Midbrain (tissue), 1 donor: Measurements from ENCODE around the gene MB.
A peak's percentile ranks its signal among the peaks of the same experiment; 100 is the strongest.

ENCODE experiments used
- DNase-seq: peaks from one replicate; lab custom pipeline; 2025; lab: John Stamatoyannopoulos, UW

Gene MB

DNA sequence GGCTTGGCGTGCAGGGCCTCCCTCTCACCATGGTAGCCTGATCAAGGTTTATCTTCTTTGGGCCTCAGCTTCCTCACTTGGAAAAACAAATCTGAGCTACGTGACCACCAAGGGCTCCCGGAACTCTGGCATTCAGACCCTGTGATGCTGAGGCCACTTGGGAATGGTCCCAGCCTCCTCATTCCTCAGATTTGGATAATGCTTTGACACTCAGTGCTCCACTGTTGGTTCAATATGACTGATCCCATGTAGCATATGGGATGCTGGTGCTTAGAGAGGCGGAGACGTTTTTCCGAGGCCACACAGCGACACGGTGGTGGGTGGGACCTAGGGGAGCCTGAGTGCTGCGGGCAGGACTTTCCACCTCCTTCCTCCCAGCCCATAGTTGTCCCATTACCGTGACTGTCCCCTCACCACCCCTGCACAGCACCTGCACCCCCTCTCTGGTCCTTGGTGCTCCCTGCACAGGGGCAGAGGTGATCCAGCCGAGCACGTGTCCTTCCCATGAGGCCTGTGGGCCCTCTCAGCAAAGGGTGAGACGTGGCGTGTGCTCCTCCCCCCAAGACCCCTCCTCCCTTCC, 23.1 kb downstream of the MB start:
- no peak for DNase-seq

DNA sequence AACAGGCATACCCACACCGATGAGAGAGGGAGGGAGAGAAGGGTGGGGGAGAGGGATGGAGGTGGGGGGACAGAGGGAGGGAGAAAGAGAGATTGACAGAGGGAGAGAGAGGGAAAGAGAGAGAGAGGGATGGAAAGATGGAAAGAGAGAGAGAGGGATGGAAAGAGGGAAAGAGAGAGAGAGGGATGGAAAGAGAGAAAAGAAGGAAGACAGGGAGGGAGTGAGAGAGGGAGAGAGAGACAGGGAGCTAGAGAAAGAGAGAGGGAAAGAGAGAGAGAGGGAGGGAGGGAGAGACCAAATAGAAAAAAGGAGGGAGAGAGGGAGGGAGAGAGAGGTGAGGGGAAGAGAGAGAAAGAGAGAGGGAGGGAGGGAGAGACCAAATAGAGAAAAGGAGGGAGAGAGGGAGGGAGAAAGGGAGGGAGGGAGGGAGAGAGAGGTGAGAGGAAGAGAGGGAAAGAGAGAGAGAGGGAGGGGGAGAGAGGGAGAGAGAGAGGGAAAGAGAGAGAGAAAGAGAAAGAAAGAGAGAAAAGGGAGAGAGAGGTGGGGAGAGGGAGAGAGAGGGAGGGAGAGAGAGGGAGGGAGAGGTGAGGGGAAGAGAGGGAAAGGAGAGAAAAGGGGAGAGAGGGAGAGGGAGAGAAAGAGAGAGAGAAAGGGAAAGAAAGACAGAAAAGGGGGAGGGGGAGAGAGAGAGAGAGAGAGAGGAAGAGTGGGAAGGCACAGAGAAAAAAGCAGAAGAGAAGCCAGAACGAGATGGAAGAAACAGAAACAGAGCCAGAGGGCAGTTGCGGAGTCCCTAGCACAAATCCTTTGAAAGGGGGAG, 23.8 kb downstream of the MB start:
- DNase-seq = no peak

DNA sequence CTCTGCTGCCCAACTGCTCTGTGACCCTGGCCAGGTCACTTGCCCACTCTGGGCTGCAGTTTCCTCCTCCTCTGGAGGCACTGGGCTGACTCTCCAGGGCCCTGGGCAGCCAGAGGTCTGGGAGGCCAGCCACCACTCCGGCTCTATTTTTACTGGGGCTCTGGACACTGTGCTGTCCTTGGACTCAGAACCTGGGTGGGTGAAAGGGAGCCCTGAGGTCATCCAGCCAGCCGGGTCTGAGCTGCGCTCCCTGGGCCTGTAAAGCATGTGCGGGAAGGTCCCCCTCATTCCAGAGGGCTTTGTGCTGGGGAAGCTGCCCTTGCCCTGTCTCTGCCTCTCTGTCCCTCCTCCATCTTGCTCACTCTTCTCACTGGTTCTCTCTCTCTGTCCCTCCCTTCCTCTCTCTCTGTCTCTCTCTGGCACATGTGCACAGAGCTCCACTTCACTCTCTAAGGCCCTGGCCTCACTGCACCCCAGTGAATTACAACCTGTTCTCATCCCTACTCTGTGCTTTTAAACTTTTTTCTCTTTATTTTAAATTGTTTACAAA, 24.6 kb downstream of the MB start:
- no peak for DNase-seq

DNA sequence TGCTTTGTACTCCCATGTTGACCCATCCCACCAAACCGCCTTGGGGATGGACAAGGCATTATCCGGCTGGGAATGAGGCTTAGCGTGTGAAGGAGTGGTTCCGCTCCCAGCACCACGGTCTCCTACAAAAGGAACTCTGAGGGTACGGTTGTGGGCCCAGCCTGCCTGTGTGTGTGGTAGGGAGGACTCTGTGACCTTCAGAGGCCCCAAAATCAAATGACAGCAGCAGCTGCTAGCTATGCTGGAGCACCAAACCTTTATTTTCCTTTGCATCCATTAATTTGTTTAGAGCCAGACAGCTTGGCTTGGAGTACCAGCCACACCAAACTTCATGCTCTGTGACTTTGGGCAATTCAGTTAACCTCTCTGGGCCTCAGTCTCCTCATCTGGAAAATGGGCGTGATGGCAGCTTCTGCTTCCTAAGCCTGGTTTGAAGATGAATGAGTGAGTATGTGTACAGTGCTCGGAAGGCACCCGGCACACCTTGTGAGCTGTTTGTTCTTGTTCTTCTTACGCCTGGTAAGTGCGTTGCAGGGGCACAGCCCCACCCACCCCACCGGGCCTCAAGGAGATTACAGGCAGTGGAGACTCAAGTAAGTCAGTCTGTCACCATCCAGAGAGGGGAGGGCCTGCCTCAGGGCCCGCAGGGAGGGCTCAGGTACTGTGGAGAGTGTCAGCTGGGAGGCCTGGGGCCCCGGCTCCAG, 25.3 kb downstream of the MB start:
- no peak for DNase-seq

DNA sequence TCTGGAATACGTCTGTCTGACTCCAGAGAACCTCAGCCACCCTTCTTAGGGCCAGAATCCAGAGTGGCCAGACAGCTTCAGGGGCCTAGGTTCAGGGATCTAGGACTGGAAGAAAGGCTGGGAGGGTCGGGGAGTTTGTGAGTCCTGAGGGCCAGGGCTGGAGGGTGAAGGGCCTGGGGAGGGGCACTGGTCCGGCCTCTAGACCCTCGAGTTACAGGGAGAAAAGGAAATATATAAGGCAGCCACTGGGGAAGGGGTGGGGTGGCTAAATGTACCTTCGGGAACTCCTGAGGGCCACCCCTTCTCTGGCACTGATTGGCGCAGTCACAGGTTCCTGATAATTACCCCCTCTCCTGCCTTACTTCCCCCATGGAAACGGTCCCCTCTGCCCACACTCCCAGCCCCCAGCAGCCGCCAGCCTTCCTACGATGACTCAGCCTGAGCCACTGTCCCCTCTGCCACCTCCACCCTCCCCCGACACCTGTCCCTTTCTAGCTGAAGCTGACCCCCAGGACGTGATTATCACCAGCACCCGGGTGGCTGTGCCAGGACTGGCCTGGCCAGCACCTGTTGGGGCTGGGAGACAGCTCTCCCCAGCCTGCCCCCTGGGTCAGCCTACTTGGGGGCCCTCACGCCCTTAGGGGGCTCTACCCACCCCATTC, 26.4 kb downstream of the MB start:
- no peak for DNase-seq

DNA sequence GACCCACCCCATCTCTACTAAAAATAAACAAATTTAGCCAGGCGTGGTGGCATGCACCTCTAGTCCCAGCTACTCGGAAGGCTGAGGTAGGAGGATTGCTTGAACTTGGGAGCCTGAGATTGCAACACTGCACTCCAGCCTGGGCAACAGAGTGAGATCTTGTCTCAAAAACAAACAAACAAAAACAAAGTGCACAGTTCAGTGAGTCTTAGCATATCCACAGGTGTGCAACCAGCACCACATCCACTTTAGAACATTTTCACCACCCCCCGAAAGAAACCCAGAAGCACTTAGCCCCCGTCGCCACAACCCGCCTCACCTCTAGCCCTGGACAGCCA, 27.4 kb downstream of the MB start:
- no peak for DNase-seq

DNA sequence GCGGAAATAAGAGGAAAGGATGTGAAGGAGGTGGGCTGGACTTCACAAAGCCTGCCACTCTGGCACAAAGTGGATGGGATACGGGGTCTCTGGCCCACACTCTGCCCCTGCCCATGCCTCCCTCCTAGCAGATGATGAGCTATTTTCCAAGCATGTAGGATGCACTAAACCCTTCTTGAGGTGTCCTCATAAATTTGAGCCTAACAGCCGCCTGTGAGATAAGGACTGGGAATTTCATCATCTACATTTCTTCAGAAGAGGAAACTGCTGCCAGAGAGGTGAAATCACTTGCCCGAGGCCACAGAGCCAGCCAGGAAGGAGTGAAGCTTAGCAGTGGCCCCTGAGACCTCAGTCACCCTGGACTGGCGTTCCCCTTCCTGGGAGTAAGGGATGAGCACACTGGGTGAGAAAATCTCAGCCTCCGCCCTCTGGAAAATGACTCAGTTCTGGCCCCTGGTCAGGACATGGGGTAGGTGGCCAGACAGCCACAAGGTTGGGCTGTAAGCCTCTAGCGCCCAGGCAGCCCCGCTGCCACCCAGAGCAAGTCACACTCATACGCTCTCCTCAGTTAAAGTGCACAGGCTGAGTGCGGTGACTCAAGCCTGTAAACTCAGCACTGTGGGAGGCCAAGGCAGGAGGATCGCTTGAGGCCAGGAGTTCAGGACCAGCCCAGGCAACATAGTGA, 27.9 kb downstream of the MB start:
- no peak for DNase-seq

DNA sequence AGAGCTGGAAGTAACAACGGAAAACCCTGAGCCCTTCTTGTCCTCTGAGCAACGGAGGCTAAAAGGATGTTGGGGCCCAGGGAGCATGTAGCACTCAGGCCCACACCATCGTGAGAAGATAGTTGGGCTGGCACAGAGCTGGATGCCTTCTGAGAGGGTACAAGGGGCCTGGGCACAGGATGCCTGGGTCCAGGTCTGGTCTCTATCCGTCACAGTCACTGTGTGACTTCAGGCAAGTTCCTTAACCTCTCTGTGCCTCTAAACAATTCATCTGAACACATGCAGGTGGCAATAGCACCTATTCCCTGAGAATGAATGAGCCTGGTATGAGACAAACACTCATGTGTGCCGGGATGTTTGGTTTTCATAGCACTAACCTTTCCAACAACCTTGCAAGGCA, 29.2 kb downstream of the MB start:
- DNase-seq = no peak

DNA sequence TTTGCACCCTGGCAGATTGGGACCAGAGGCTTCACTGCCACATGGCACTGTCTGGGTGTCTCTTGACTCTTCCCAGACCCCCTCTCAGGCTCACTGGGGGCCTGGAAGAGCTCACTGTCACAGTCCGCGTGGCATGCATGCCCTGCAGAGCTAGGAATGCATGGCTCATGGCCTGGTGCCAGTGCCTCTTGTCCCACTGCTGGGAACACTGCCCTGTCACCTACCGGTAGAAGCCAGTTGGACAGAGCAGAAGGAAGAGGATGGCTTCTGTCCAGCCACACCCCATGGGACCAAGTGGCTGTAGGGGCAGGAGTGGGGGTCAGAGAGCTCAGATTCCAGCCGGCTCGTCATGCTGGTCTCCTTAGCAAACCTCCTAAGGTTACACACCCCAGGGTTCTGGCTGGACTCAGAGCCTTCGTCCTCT, 29.7 kb downstream of the MB start:
- peak; percentile 15 for DNase-seq

DNA sequence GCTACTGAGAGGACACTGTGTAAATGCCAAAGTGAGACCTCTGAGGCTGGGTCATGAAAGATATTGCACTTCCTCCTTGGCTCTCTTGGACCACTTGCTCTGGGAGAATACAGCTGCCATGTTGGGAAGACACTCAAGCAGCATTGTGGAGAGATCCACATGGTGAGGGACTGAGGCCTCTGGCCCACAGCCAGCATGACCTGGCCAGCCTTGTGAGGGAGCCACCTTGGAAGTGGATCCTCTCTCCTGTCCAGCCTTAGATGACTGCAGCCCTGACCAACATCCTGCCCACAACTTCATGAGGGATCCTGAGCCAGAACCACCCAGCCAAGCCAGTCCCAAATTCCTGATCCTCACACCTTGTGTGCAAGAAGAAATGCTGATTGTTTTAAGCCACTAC, 30.4 kb downstream of the MB start:
- no peak for DNase-seq

DNA sequence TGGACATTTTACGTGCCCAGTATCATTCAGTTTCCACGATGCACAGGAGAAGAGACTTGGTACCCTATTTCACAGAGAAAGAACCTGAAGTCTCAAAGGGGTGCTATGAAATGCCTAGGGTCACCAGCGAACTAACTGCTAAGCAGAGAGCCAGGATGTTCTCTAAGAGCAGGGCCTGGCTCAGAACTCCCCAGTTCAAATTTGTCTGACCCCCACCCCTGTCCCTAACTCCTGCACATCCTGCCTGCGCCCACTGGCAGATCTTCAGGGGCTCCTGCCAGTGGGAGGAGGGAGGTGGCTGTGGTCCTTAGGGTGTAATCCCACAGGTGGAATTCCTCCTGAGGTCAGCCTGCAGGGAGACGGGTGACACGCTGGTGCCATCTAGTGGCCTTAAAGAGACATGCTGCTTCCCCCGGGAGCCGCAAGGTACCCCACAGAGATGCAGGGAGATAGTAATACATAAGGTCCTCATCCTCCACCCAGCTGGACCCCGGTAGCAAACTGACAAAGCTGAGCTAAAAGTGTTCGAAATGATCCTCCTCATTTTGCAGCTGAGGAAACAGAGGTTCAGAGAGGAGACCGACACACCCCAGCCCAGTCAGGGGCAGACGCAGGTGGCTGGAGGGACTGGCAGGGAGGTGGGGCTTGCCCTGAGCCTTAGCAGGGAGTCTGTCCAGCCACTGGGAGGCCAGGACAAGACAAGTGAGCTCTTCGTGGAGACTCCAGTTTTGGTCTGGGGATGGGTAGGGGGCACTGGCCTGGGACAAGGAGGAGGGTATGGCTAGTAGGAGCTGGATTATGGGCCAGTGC, 34.1 kb downstream of the MB start:
- peak; percentile 69 for DNase-seq

DNA sequence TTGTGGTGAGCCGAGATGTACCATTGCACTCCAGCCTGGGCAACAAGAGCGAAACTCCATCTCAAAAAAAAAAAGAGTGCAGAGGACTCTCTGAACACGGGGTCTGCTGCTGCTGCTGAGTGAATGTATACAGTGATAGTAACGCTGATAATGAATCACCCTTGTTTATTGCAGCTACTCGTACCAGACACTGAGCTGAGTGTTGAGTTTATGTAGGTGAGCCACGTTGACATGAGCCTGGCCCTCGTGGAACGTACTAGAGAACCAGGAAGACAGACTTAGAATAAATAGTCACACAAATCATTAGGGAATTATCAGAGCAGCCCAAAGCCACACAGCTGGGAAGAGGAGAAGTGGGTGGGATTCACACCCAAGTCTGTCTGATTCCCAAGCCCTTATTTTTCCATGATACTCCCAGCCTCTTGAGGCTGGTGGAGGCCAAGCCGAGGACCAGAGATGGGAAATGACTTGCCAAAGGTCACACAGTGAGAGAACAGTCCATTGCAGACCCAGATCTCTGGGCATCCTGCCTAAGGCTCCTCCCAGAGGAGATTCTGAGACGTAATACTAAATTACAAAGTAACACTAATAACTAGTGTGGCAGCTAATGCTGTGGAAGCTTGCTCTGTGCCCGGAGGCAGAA, 34.8 kb downstream of the MB start:
- DNase-seq = no peak

DNA sequence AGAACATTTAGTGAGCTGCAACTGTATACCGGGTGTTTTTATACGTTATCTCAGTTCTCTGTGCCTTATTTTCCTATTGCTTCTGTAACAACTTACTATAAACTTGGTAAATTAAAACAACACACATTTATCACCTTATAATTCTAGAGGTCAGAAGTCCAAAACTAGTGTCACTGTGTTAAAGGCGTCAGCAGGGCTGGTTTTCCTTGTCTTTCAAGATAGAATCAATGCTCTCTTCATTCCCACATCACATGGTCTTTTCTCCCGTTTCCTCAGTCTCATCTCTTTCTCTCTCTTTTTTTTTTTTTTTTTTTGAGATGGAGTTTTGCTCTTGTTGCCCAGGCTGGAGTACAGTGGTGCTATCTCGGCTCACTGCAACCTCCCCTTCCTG, 36.1 kb downstream of the MB start:
- DNase-seq = no peak

DNA sequence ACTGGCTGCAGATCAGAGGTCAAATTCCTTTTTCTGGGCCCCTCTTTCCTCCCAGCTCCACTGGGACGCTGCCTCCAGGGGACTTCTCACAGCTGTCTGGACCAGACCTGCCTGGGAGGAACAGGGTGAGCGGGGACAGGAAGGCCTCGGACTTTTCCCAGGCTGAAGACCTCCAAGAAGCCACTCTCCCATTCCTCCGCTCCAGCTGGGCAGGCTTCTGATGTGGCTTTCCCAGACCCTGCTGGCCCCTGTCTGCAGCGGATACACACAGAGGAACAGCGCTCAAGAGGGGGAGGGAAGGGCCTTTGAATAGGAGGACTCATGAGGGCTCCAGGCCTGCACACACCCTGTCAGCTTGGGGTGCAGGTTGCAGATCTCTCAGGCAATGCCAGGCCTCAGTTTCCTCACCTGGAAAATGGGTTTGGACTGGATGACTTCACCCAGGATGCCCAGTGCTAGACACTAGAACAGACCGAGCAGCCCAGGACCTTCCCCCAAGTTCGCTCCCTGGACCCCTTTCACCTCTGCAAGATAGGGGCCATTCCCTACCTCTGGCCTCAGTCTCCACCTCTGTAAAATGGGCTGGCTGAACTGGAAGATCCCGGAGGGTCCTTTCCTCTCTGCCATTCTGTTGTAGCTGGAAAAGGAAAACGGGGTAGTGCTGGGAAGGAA, 36.6 kb downstream of the MB start:
- DNase-seq = no peak

DNA sequence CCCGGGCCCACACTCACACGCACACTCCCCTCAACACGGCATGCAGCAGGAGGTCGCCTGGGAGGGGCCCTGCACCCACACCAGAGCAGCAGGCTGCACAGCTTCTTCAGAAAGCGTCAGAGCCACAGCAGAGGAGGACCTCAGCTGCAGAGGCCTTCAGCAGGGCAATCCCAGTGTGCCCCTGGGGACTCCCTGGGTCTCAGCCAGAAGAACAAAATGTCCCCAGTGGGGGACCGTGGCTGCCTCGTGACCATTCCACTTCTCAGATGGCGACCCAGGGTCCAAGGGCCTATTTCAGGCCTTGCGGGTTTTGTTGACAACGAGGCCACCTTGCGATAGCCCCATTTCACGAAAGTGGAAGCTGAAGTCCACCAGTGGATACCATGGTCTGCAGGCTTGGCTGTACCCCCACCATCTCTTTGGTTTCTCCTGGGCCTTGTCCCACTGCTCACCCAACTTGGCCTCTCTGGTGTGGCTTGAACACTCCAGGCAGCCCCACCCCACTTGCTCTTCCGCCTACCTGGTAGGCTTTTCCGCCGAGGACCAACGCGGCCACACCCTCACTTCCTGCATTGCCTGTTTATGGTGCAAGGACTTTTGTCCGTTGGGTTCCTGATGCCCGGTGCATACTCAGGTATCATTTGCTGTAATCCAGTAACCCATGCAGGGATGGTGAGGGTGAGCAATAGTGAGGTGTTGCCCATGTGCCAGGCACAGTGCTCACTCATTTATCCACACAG, 38.1 kb downstream of the MB start:
- DNase-seq = no peak

DNA sequence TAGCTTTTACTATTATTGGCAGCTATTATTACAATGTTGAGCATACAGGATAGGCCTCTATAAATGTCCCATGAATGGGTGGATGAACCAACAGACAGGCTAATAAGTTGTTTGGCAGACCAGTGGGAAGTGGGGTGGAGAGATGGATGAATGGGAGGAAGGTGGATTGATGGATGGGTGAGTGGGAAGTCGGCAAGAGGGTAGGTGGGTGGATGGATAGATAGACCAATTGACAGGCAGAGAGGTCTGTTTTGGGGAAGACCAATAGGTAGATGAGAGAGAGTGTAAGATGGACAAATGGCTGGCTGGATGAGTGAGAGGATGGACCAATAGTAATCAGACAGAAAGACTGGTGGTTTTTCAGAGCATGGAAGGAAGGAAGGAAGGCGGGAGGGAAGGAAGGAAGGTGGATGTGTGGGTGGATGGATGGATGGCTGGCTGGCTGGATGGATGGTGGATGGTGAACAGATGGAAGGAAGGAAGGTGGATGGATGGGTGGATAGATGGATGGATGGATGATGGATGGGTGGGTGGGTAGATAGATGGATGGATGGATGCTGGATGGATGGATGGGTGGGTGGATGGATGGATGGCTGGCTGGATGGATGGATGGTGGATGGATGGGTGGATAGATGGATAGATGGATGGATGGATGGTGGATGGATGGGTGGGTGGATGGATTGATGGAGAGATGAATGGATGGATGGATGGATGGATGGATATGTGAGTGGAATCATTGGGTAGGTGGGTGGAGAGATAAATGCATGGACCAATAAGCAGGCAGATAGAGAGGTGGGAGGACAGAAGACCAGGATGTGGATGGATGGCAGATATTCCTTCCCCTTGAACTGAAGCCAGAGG, 39.1 kb downstream of the MB start:
- no peak for DNase-seq

DNA sequence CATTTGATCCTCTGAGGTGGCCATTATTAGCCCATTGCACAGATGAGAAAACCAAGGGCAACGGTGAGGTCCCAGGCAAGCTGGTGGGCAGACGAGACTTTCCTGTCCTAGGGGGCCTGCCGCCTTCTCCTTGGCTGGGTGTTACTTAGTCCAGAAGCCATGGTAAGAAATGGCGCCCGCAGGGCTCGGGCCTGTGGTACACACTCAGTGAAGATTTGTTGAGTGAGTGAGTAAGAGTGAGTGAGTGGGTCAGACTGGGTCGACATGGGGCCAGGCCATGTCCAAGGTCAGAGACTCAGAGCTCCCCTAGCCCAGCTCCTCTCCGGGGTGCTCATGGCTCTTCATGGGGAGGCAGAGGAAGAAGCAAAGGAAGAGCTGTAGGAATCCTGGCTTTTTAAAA, 40.5 kb downstream of the MB start:
- DNase-seq = no peak

DNA sequence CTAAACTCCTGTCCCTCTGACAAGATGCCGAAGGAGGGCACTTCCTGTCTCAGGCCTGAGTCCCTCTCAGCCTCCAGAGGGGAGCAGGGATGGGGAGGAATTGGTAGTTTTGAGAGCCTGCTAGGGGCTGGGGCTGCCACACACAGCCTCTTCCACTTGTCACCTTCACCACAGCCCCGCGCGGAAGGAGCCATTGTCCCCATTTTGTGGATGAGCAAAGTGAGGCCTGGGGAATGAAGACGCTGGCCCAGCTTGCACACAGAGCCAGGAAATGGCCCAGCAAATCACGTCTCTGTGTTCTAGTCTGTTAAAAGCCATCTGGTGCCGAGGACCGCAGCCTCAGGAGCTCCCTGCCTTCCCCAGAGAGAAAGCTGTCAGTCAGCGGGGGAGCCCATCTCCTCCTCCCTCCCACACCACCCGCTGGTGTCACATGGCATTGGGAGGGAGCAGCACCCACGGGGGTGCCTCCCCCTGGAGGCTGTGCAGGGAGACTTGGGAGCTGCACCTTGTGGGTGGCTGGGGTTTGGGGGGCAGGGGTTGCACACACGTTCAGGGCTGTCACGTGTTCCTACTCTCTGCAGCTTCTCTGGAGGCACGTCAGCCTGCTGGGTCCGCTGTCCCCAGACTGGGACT, 41.9 kb downstream of the MB start:
- DNase-seq = no peak
